ENCODE data around the gene HTR3E.
A peak's percentile ranks its signal among the peaks of the same experiment; 100 is the strongest.
"Not testable (repeated sequence)": the region's sequence is repeated elsewhere in the genome, so short reads cannot be mapped to it uniquely, and the experiment has no call there.

The HTR3E gene

DNA sequence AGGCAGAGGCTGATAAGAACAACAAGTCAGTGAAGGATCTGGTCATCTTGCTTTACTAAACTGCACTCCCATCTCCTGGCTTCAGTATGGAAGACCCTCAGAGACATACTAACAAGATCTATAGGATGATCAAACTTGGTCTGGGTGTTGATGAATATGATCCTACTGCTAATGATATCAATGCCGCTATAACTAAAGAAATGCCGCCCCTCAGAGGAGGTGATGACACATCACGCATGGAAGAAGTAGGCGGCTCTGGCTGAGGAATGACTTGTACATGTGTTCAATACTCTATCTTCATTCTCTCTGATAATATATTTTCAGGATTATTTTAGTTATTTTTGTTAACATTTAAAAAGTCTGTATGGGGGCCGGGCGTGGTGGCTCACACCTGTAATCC lies 20.8 kb downstream of the HTR3E start:
- no peak for DNase-seq

DNA sequence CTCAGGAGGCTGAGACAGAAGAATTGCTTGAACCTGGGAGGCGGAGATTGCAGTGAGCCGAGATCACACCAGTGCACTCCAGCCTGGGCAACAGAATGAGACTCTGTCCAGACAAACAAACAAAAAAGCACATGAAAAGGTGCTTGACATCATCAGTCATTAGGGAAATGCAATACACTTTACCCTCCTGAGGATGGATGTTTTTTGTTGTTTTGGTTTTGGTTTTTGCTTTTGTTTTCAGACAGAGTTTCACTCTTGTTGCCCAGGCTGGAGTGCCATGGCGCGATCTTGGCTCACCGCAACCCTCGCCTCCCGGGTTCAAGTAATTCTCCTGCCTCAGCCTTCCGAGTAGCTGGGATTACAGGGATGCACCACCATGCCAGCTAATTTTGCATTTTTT lies 24.2 kb downstream of the HTR3E start:
- DNase-seq: not testable (repeated sequence)

DNA sequence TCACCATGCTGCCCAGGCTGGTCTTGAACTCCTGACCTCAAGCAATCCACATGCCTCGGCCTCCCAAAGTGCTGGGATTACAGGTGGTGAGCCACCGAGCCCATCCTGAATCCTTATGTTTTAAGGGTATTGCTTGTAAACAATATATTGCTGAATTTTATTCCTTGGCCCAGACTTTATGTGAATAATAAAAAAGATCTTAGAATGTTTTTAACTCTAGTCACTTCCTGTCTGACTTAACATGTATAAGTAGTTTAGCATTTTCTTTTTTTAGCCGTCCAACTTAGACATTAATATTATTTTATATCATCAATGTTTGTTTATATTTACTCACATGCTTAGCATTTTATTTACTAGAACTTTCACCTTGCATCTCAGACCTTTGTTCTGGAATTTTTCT lies 29.1 kb downstream of the HTR3E start:
- no peak for DNase-seq

DNA sequence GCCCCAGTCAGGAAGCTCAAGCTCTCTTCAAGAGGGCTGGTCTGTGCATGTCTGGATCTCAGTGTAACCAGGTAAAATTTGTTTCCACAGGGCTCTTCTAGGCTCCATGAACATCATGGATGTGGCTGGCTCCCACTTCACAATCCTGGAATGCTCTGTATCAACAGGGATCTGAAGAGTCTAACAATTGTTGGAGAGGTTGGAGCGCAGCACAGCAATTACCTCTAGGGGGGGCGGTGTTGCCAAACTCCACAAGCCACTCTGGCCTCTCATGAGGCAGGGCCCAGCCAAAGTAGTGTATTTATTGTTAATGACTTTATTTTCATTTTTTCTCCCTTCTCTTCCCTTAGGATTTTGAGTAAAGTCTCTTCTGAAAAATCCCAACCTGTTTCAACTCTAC lies 32.1 kb downstream of the HTR3E start:
- no peak for DNase-seq

DNA sequence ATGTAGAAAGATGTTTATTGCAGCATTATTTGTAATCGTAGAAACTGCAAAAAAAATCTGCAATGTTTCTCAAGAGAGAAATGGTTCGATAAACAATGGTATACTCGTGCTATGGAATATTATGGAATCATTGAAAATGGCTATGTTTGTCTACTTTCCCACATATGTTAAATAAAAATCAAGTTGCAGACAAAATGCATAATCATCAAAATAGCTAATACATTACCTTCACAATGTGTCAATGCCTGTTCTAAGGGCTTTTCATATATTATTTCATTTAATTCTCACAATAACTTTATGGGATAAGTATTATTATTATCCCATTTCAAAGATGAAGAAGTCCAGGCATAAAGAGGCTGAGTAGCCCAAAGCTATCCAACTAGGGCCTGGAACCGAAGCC lies 36.1 kb downstream of the HTR3E start:
- DNase-seq: no peak

DNA sequence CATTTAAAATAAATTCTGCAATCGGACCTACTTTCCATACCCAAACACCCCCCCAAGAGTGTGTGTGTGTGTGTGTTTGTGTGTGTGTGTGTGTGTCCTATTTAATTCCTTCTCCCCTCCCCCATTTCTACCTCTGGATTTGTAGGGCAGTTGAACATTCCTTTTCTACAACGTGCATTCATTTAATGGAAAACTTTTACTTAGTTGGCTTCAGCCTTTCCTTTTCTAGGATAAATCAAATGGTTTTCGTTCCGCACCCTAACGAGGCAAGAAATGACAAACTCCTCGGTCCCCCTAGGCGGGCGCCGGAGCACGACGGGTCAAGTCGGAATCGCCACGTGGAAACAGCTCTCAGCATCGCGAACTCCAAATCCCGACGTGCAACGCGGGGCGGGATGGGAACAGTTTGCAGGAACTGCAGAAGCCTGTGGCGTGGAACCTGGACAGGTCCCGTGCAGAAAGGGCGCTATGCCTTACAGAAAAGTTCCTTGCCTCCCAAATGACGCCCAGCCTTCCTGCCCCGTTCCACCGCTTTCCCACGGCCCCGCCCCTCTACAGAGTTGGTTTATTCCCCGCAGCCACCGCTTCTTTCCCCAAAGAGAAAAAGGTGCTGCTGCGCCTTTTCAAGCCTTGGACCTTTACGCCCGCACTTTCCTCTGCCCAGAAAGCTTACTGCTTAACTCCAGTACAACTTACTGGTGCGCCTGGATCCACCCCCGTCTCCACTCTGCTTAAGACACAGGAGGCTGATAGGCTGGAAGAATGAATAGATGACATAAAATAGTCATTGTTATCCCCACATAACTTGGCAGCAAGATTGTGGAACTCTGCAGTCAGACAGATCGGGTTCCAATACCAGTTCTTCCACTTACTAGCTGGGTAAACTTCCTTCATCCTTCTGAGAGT lies 37.2 kb downstream of the HTR3E start:
- peak; percentile 48 for DNase-seq

DNA sequence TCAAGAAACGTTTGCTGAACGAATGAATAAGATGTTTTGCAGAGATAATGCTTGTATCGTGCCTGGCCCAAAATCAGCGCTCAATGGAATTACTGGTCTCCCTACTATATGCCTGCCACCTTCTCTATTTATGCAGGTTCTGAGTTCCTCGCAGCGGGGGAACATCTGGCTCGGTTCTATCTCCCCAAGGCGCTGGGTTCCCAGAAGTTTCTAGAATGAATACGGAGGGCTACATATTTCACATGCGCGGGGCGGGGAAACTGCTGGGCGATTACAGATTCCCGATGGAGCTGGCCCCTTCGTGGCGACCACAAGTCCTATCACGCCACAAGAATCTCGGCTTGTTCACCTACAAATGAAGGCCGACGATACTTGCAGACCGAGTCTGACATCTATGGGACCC lies 37.9 kb downstream of the HTR3E start:
- DNase-seq: no peak

DNA sequence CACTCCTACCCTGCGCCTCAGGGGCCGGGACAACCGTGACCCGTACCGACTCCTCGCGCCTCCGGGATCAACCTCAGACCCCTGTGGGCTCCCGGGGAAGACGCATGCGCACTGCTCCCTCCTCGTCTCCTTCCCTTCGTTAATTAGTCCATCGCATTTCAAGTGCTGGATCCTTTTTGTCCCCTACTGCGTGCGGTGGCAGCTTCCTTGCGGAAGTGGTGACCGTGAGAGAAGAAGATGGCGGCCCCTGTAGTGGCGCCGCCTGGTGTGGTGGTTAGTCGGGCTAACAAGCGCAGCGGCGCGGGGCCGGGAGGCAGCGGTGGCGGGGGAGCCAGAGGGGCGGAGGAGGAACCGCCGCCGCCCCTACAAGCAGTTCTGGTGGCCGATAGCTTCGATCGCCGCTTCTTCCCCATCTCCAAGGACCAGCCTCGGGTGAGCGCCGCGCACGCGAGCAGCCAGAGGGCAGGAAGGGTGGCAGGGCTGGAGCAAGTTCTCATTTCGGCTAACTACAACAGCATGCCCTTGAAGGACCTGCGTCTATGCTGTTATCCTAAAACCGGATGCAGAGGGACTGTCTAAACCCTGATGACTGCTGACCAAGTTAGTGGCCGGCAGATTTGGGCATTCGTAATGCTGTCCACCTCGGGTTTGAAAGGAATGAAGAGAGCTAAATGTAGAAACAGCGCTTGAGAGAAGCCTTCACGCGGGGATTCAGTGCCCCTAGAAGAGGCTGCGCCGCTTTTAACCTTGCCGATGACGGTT lies 38.5 kb downstream of the HTR3E start, which contains the start of gene EIF2B5:
Gene EIF2B5 (plus strand): TSS at position 210 of the 762 bp plus-strand sequence. CDS start 28 bp downstream, at position 238.
- DNase-seq: peak; percentile 81

DNA sequence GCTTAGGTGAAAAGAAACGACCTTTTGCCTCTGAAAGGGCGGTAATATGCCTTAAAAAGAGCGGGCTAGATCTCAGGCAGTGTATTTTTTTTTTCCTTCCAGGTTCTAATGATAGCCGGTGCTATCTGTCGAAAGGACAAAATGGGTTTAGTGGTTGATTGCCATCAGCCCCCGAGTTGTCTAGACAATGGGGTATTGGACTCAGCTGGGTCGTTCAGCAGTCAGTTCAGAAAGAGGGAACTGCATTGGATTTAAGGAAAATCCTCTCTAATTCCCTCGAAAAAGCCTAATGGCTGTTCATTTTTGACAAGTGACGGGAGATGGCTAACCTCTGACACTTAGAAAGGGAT lies 39.0 kb downstream of the HTR3E start:
- DNase-seq: no peak

DNA sequence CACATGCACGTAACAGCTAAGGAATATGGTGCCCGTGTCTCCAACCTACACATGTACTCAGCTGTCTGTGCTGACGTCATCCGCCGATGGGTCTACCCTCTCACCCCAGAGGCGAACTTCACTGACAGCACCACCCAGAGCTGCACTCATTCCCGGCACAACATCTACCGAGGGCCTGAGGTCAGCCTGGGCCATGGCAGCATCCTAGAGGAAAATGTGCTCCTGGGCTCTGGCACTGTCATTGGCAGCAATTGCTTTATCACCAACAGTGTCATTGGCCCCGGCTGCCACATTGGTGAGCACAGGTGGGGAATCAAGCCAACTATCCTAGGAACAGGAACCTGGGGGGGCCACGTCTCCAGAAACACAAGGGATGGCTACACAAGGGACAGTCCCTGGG lies 43.6 kb downstream of the HTR3E start:
- DNase-seq: no peak

DNA sequence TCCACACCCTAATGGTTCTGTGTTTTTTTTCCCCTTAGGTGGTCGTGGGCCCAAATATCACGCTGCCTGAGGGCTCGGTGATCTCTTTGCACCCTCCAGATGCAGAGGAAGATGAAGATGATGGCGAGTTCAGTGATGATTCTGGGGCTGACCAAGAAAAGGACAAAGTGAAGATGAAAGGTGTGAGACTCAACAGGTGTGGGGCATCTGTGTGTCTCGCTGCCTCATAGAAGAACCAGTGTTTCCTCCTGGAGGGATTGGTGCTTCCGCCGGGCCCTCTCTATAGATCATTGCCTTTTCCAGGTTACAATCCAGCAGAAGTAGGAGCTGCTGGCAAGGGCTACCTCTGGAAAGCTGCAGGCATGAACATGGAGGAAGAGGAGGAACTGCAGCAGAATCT lies 45.3 kb downstream of the HTR3E start:
- no peak for DNase-seq

DNA sequence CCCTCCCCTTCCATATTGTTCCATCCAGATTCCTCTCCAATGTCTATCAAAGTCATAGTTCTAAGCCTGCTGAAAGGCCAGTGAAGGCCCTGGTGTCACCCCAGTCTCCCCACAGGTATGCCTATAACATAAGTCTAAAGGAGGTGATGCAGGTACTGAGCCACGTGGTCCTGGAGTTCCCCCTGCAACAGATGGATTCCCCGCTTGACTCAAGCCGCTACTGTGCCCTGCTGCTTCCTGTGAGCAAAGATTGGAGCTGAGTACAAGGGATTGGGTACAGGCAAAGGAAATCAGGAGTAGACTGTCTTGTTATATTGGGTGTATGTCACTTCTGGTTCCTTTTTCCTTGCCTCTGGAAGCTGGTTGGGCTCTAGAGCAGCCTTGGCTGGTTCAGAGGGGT lies 46.5 kb downstream of the HTR3E start:
- no peak for DNase-seq

DNA sequence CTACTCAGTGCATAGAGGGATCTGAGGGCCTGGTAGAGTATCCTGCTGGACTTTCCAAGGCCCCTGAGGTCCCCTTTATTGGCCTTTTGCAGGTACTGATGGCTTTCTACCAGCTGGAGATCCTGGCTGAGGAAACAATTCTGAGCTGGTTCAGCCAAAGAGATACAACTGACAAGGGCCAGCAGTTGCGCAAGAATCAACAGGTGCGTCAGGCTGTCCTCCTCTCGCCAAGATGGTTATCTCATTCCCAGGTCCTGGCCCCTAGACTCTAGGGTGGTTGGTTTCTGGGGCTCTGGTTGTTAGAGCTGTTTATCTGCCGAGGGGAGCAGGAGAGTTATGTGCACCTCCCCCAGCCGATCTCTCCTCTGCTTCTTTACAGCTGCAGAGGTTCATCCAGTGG lies 47.6 kb downstream of the HTR3E start:
- no peak for DNase-seq

DNA sequence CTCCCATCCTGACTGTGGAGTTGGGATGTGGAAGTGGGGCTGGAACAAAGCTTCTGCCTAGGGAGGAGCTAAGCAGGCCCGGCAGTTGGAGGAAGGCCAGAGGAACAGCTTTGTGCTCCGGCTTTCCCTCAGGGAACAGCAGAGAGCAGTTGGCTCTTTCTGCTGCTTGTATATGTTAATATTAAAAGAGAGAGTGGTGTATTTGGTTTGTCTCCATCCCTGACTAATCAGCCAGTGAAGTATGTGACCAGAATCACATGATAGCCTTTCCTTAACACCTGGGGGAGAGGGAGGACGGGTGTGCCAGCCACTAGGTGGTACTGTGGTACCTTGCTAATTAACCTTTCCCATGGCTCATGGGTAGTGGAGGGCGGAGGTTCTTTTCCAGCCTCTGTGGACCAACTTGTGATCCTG lies 48.3 kb downstream of the HTR3E start:
- no peak for DNase-seq

DNA sequence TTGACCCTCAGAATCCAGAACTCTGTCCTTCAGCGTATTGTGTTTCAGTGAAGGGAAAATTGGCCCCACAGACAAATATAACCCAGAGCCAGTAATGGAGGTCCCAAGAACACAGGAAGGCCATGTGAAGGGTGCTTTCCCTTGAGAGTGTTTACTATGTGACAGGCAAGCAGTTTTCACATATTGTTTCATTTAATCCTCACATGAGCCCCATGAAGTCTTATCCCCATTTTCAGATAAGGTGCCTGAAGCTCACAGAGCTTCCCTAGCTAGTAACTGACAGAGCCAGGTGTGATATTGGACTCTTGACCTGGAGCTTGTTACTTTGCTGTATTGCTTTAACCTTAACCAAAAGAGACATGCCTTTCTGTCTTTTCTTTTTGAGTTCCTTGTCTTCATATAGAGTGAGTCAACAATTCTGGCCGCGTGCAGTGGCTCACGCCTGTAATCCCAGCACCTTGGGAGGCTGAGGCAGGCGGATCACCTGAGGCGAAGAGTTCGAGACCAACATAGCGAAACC lies 48.9 kb downstream of the HTR3E start:
- no peak for DNase-seq

DNA sequence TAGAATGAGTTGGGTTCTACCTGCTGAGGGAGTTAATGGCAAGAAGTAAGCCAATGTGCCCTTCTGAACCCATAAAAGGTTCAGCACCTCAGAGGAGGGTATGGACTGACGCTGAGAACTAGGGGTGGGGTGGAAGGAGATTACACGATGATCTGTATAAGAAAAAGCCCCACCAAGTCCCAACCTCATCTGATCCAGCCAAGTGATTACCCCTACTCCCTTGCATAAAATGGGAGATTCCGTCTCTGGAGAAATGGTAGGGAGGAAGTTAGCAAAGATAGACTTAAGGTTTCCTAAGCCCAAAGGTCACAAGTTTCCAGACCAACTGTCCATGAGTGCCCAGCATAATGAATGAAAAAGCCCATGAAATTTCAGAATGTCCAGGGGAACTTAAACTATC lies 51.2 kb downstream of the HTR3E start:
- no peak for DNase-seq

DNA sequence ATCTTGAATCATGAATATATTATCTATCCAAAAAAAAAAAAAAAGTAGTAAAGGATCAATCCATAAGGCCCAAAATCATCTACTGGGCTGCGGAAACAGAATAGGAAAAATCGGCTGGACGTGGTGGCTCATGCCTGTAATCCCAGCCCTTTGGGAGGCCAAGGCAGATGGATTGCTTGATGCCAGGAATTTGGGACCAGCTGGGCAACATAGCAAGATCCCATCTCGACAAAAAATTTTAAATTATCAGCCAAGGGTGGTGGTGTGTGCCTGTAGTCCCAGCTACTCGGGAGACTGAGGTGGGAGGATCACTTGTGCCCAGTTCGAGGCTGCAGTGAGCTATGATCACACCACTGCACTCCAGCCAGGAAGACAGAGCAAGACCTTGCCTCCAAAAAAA lies 52.3 kb downstream of the HTR3E start:
- DNase-seq: no peak

DNA sequence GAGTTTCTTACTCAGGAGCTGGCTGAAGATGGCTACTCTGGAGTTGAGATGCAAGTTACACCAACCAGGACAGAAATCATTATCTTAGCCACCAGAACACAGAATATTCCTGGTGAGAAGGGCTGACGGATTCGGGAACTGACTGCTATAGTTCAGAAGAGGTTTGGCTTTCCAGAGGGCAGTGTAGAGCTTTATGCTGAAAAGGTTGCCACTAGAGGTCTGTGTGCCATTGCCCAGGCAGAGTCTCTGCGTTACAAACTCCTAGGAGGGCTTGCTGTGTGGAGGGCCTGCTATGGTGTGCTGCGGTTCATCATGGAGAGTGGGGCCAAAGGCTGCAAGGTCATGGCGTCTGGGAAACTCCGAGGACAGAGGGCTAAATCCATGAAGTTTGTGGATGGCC lies 52.9 kb downstream of the HTR3E start:
- not testable (repeated sequence) for DNase-seq

DNA sequence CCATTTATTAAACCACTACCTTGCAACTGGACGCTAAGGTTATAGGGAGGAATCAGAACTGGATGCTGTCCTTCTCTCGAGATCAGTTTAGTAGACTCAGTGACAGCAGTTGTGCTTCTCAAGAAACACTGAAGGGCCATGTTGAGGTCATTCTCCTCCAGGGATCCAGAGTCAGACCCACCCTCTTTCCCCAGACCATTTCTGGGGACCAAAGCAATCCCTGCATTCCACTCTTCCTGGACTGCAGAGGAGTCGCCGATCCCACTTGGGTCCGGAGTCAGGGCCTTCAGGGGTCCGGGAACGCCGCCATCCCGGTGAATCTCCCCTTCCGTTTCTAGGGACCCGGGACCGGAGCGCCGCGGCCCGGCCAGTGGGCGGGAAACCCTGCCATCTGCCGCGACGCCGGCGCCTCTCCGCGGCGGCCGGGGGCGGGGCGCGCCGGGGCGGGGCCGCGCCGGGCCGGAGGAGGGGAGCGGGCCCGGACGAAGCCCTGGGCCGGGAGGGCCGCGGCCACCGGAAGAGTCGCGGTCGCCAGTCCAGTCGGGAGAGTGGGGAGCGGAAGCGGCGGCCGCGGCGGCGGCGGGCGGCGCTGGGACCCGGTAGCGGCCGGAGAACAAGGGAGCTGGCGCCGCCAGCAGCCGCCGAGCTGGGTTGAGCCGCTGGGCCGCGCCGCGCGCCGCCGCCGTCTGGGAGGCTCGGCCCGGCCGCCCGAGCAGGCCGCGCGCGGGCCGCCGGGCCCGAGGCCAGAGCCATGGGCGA lies 58.2 kb downstream of the HTR3E start, which contains the start of gene DVL3:
Gene DVL3 (plus strand): TSS at position 493 of the 759 bp plus-strand sequence. CDS start 259 bp downstream, at position 752.
- DNase-seq: peak; percentile 19

DNA sequence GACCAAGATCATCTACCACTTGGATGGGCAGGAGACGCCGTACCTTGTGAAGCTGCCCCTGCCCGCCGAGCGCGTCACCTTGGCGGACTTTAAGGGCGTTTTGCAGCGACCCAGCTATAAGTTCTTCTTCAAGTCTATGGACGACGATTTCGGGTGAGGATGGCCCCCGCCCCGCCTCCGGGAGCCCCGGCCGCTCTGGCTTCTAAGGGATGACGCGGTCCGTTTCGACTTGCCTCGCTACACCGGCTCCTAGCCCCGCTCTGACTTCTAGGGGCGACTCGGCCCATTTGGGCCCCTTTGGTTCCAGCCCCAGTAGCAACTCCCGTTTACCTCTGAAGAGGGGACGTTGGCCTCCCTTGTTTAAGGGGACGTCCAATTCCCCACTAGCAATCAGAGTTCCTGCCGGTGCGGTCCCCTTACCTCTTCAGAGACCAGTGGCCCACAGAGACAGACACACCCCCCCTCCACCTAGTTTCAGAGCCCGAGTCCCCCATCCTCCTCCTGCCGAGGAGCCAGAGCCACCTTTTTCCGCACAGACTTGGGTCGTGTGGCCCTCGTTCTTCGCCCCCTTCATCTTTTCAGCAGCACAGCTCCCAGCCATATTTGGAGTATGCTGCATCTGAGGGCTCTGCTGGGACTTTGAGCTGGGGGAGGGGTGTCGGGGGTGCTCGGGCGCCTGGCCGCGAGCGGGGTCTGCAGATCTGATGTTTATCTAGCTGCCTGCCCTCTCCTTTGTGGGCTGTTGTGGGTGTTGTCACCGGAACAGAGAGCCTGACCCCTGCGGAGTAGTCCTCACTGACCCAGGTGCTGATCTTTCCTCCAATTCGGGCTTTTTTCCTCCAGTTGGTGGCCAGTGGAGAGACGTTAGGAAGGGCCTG lies 59.0 kb downstream of the HTR3E start:
- DNase-seq: no peak

DNA sequence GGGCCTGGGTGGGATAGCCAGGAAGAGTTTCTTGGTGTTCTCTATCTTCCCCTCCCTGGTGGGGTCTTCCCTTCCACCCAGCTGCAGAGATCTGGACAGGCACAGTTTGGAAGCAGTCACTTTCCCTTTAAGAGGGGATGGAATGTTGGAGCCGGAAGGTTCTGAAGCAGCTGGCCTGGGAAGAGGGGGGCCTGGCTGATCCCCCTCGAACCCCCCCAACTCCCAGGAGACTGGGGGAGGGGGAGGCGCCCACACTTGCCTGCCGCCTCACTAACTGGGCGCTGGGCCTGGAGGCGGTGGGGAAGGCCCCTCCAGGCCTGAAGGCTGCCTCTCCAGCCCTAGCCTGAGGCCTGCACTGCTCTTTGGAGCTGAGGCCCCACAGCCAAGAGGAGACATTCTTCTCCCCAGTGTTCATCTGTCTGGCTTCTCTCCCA lies 59.7 kb downstream of the HTR3E start:
- no peak for DNase-seq
